ELR (cell line): ENCODE measurements around the gene KRT28.

Experiments used
- DNase-seq: peaks from one replicate; pipeline ENCODE4 v3.0.0-alpha.2; 2015; ENCODE audit warnings: low read depth

Gene KRT28

GRCh38 chr17:40799859-40800258, at the start of gene KRT28:
Gene KRT28, minus strand, starts transcription at chr17:40799959. Its CDS starts 66 bp downstream, at chr17:40799893.
- DNase-seq, result no peak

GRCh38 chr17:40848583-40849235, 49.0 kb upstream of the KRT28 start:
- DNase-seq, result no peak

- DNase-seq, result no peak
Observed at GRCh38 chr17:40846515-40847144, 46.9 kb upstream of the KRT28 start.

- DNase-seq, result no peak
Observed at GRCh38 chr17:40844671-40845107, 44.9 kb upstream of the KRT28 start.

GRCh38 chr17:40843242-40843641, 43.5 kb upstream of the KRT28 start:
- DNase-seq, result no peak

GRCh38 chr17:40841246-40841645, 41.5 kb upstream of the KRT28 start:
- DNase-seq, result no peak

- no peak for DNase-seq
Observed at GRCh38 chr17:40839194-40839593, 39.4 kb upstream of the KRT28 start.

GRCh38 chr17:40836020-40836419, 36.3 kb upstream of the KRT28 start:
- no peak for DNase-seq

- DNase-seq, result no peak
Observed at GRCh38 chr17:40833882-40834281, 34.1 kb upstream of the KRT28 start.

- no peak for DNase-seq
Observed at GRCh38 chr17:40832840-40833239, 33.1 kb upstream of the KRT28 start.

GRCh38 chr17:40830085-40830776, 30.5 kb upstream of the KRT28 start:
- no peak for DNase-seq

GRCh38 chr17:40828454-40829044, 28.8 kb upstream of the KRT28 start:
- no peak for DNase-seq

- no peak for DNase-seq
Observed at GRCh38 chr17:40827746-40828453, 28.1 kb upstream of the KRT28 start.

GRCh38 chr17:40825599-40825998, 25.8 kb upstream of the KRT28 start:
- DNase-seq, result no peak

- no peak for DNase-seq
Observed at GRCh38 chr17:40824015-40824832, 24.5 kb upstream of the KRT28 start.

- no peak for DNase-seq
Observed at GRCh38 chr17:40822132-40822812, 22.5 kb upstream of the KRT28 start, which contains the start of gene KRT10. Gene KRT10, minus strand, starts transcription at chr17:40822614. Its CDS starts 29 bp downstream, at chr17:40822585.

GRCh38 chr17:40821536-40821935, 21.8 kb upstream of the KRT28 start:
- no peak for DNase-seq

GRCh38 chr17:40820228-40820838, 20.6 kb upstream of the KRT28 start:
- DNase-seq, result no peak

- peak; percentile 37 for DNase-seq
Observed at GRCh38 chr17:40819528-40820125, 19.9 kb upstream of the KRT28 start.
